ENCODE measurements around the gene FAM118B.
A peak's percentile ranks its signal among the peaks of the same experiment; 100 is the strongest.

The FAM118B gene

GRCh38 chr11:126194121-126194543 lies 17.4 kb upstream of the FAM118B start:
- peak; percentile 24 for DNase-seq
- peaks cover 6% of the 10 kb centered on the region for H3K9me3 Mint-ChIP-seq
- peaks cover 50% of the 10 kb centered on the region for H3K36me3 Mint-ChIP-seq (ENCODE audit: low read depth)
- no peak overlapping the region for H3K4me3 Mint-ChIP-seq
- no peaks in the 10 kb centered on the region for H3K4me1 Mint-ChIP-seq
- H3K27me3 Mint-ChIP-seq = no peaks in the 10 kb centered on the region
- no peak overlapping the region for H3K27ac Mint-ChIP-seq
- peak; percentile 24 for ATAC-seq

GRCh38 chr11:126195119-126195518 lies 16.5 kb upstream of the FAM118B start:
- ATAC-seq (no peak), DNase-seq (no peak)
- H3K9me3 Mint-ChIP-seq = peaks cover 6% of the 10 kb centered on the region
- no peak overlapping the region for H3K27ac Mint-ChIP-seq
- H3K4me1 Mint-ChIP-seq = no peaks in the 10 kb centered on the region
- H3K4me3 Mint-ChIP-seq = no peak overlapping the region
- peaks cover 57% of the 10 kb centered on the region for H3K36me3 Mint-ChIP-seq (ENCODE audit: low read depth)
- no peaks in the 10 kb centered on the region for H3K27me3 Mint-ChIP-seq

GRCh38 chr11:126197277-126197939 lies 14.2 kb upstream of the FAM118B start:
- H3K27ac Mint-ChIP-seq = no peak overlapping the region
- ATAC-seq (no peak), DNase-seq (no peak)
- H3K9me3 Mint-ChIP-seq = peaks cover 6% of the 10 kb centered on the region
- H3K4me1 Mint-ChIP-seq = no peaks in the 10 kb centered on the region
- no peak overlapping the region for H3K4me3 Mint-ChIP-seq
- H3K36me3 Mint-ChIP-seq (ENCODE audit: low read depth) = peaks cover 63% of the 10 kb centered on the region
- no peaks in the 10 kb centered on the region for H3K27me3 Mint-ChIP-seq

- DNase-seq (no peak), ATAC-seq (no peak)
- H3K27me3 Mint-ChIP-seq = no peaks in the 10 kb centered on the region
- peaks cover 6% of the 10 kb centered on the region for H3K9me3 Mint-ChIP-seq
- no peak overlapping the region for H3K4me3 Mint-ChIP-seq
- H3K4me1 Mint-ChIP-seq = no peaks in the 10 kb centered on the region
- H3K27ac Mint-ChIP-seq = no peak overlapping the region
- peaks cover 63% of the 10 kb centered on the region for H3K36me3 Mint-ChIP-seq (ENCODE audit: low read depth)
Measured at GRCh38 chr11:126198648-126199047, 12.9 kb upstream of the FAM118B start.

GRCh38 chr11:126202646-126203359 lies 8.8 kb upstream of the FAM118B start:
- Mint-ChIP-seq H3K4me3 (no peak overlapping the region), H3K36me3 (ENCODE audit: low read depth) (peaks cover 63% of the 10 kb centered on the region), H3K27me3 (no peaks in the 10 kb centered on the region), H3K27ac (no peak overlapping the region), H3K4me1 (no peaks in the 10 kb centered on the region), H3K9me3 (peaks cover 6% of the 10 kb centered on the region)
- no peak for DNase-seq
- no peak for ATAC-seq

- DNase-seq (no peak), ATAC-seq (no peak)
- Mint-ChIP-seq H3K27me3 (no peaks in the 10 kb centered on the region), H3K27ac (no peak overlapping the region), H3K36me3 (ENCODE audit: low read depth) (peaks cover 61% of the 10 kb centered on the region), H3K4me1 (peaks cover 6% of the 10 kb centered on the region), H3K9me3 (no peaks in the 10 kb centered on the region), H3K4me3 (no peak overlapping the region)
Measured at GRCh38 chr11:126205359-126205758, 6.2 kb upstream of the FAM118B start.

GRCh38 chr11:126207896-126208295 lies 3.7 kb upstream of the FAM118B start:
- no peak overlapping the region for H3K4me3 Mint-ChIP-seq
- H3K4me1 Mint-ChIP-seq = peaks cover 25% of the 10 kb centered on the region
- no peak for ATAC-seq
- no peak for DNase-seq
- H3K27me3 Mint-ChIP-seq = no peaks in the 10 kb centered on the region
- no peak overlapping the region for H3K27ac Mint-ChIP-seq
- peaks cover 44% of the 10 kb centered on the region for H3K36me3 Mint-ChIP-seq (ENCODE audit: low read depth)
- no peaks in the 10 kb centered on the region for H3K9me3 Mint-ChIP-seq

- no peaks in the 10 kb centered on the region for H3K27me3 Mint-ChIP-seq
- ATAC-seq (no peak), DNase-seq (no peak)
- peak overlapping the region; percentile 94 for H3K27ac Mint-ChIP-seq
- peak overlapping the region; percentile 97 for H3K4me3 Mint-ChIP-seq
- H3K9me3 Mint-ChIP-seq = no peaks in the 10 kb centered on the region
- peaks cover 39% of the 10 kb centered on the region for H3K4me1 Mint-ChIP-seq
- peaks cover 27% of the 10 kb centered on the region for H3K36me3 Mint-ChIP-seq (ENCODE audit: low read depth)
Measured at GRCh38 chr11:126210871-126211235, 729 bp upstream of the FAM118B start.

- Mint-ChIP-seq H3K27me3 (no peaks in the 10 kb centered on the region), H3K36me3 (ENCODE audit: low read depth) (peaks cover 17% of the 10 kb centered on the region), H3K27ac (peak overlapping the region; percentile 94), H3K4me3 (peak overlapping the region; percentile 97), H3K4me1 (peaks cover 50% of the 10 kb centered on the region), H3K9me3 (no peaks in the 10 kb centered on the region)
- DNase-seq = no peak
- ATAC-seq = no peak
Measured at GRCh38 chr11:126212089-126212660, 593 bp downstream of the FAM118B start.

GRCh38 chr11:126214441-126214840 lies 2.9 kb downstream of the FAM118B start:
- Mint-ChIP-seq H3K9me3 (no peaks in the 10 kb centered on the region), H3K36me3 (ENCODE audit: low read depth) (peaks cover 6% of the 10 kb centered on the region), H3K27ac (no peak overlapping the region), H3K4me1 (peaks cover 63% of the 10 kb centered on the region), H3K4me3 (no peak overlapping the region), H3K27me3 (no peaks in the 10 kb centered on the region)
- ATAC-seq (no peak), DNase-seq (no peak)

GRCh38 chr11:126214841-126215240 lies 3.3 kb downstream of the FAM118B start:
- ATAC-seq (no peak), DNase-seq (no peak)
- Mint-ChIP-seq H3K4me3 (no peak overlapping the region), H3K4me1 (peaks cover 62% of the 10 kb centered on the region), H3K9me3 (no peaks in the 10 kb centered on the region), H3K27me3 (no peaks in the 10 kb centered on the region), H3K36me3 (ENCODE audit: low read depth) (peaks cover 2% of the 10 kb centered on the region), H3K27ac (no peak overlapping the region)

GRCh38 chr11:126216526-126217305 lies 5.1 kb downstream of the FAM118B start:
- H3K4me1 Mint-ChIP-seq = peaks cover 49% of the 10 kb centered on the region
- no peaks in the 10 kb centered on the region for H3K27me3 Mint-ChIP-seq
- H3K36me3 Mint-ChIP-seq (ENCODE audit: low read depth) = no peaks in the 10 kb centered on the region
- ATAC-seq (peak; percentile 11), DNase-seq (no peak)
- no peak overlapping the region for H3K4me3 Mint-ChIP-seq
- H3K9me3 Mint-ChIP-seq = no peaks in the 10 kb centered on the region
- H3K27ac Mint-ChIP-seq = no peak overlapping the region

- H3K4me3 Mint-ChIP-seq = no peak overlapping the region
- DNase-seq = no peak
- peaks cover 43% of the 10 kb centered on the region for H3K4me1 Mint-ChIP-seq
- H3K36me3 Mint-ChIP-seq (ENCODE audit: low read depth) = no peaks in the 10 kb centered on the region
- ATAC-seq = no peak
- no peaks in the 10 kb centered on the region for H3K27me3 Mint-ChIP-seq
- H3K27ac Mint-ChIP-seq = no peak overlapping the region
- H3K9me3 Mint-ChIP-seq = no peaks in the 10 kb centered on the region
Measured at GRCh38 chr11:126217491-126217890, 5.9 kb downstream of the FAM118B start.

- no peaks in the 10 kb centered on the region for H3K27me3 Mint-ChIP-seq
- DNase-seq = no peak
- H3K4me1 Mint-ChIP-seq = peaks cover 30% of the 10 kb centered on the region
- no peak for ATAC-seq
- no peaks in the 10 kb centered on the region for H3K36me3 Mint-ChIP-seq (ENCODE audit: low read depth)
- H3K9me3 Mint-ChIP-seq = no peaks in the 10 kb centered on the region
- H3K4me3 Mint-ChIP-seq = no peak overlapping the region
- no peak overlapping the region for H3K27ac Mint-ChIP-seq
Measured at GRCh38 chr11:126219547-126219946, 8.0 kb downstream of the FAM118B start.
